ENCODE data around the gene RING1. TPM values are rescaled to one million over a fixed set of nuclear protein-coding genes. Genes with fewer than 3 reads are reported as not detected.

Gene RING1
- total RNA-seq, 1 experiment from 2014 or later: 45.9 TPM

DNA sequence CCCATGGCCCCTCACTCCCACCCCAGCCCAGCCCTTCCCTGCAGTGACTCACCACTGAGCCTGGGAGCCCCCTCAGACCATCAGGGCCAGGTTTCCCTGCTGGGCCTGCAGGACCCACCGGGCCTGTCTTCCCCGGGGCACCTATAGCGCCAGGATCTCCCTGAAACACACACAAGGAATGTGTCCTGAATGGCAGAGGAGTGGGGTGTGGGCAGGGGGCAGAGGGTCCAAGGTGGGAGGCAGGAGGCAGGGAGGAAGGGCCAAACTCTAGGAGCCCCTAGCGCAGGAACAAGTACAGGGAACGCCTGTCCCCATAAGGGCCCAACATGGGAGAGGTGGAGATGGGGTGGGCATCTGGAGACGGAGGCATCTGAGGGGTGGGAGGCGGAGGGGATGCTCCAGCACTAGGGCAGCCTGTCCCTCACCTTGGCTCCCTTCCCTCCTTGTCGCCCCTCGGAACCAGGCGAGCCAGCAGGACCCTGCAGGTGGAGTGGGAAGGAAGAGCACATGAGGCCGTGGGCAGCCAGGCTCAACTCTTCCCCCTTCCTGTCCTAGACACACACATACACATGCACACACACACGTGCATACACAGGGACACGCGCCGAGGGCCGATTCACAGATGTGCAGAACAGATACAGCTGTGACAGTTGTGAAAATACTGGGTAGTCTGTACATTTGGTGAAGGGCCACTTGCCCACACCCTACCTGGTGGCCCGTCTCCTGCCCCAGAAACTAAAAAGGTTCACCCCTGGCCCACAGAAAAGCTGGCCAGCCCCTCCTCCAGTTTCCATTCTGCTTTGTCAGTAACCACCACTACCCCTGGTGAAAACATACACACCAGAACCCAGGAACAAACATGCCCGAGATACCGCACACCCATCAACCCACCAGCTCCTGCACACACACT, 40.7 kb upstream of the RING1 start:
- H3K9me3 ChIP-seq (ENCODE audit: control insufficient read depth in 1 of 2, insufficient read depth in 1 of 2, low read depth in 1 of 2, low read length in 2 of 2): no peaks in the 10 kb centered on the region
- H3K27me3 ChIP-seq (ENCODE audit: insufficient read depth, low read length): no peaks in the 10 kb centered on the region
- no peak overlapping the region for H3K4me3 ChIP-seq (replicated peaks in 1 of 2; ENCODE audit: low read depth in 1 of 2, low read length in 2 of 2)
- no peaks in the 10 kb centered on the region for H3K36me3 ChIP-seq (ENCODE audit: control insufficient read depth in 1 of 2, insufficient read depth in 2 of 2, low read length in 2 of 2)
- no peak overlapping the region for H3K4me2 ChIP-seq (ENCODE audit: low read length)
- no peak for ATAC-seq
- no peaks in the 10 kb centered on the region for H4K20me1 ChIP-seq (ENCODE audit: insufficient read depth)
- DNase-seq (ENCODE audit: low read depth, low spot score): no peak
- ChIA-PET CTCF (no interaction called here), POLR2A (no interaction called here), RAD21 (ENCODE audit: low non-redundant PET in 1 of 2, low total read pairs in 2 of 2, uncharacterized antibody in 2 of 2, unreplicated experiment in 2 of 2) (no interaction called here)
- no peak overlapping the region for H2AFZ ChIP-seq (ENCODE audit: low read depth, low read length, poor library complexity, severe bottlenecking)
- no TSS peak for BruUV-seq (replicated peaks)
- no peak for TF ChIP-seq SRF (IDR thresholded peaks at IDR 0.05; ENCODE audit: low read depth)
- peaks cover 0 to 3% of the 10 kb centered on the region in 2 experiments; a peak in 2 of 4 replicates for H3K4me1 ChIP-seq (ENCODE audit: control insufficient read depth in 1 of 2, insufficient read depth in 2 of 2, low read length in 2 of 2)
- intact Hi-C loops (cut with micrococcal nuclease): no loop called here
- no peak overlapping the region for H3K27ac ChIP-seq (ENCODE audit: low read depth, low read length)
- no peak overlapping the region for H3K9ac ChIP-seq (ENCODE audit: low read length)
- H3K79me2 ChIP-seq (ENCODE audit: insufficient read depth, low read length): no peaks in the 10 kb centered on the region
- H3K9me2 ChIP-seq (ENCODE audit: insufficient read depth): no peaks in the 10 kb centered on the region

- H3K4me2 ChIP-seq (ENCODE audit: low read length): no peak overlapping the region
- no peaks in the 10 kb centered on the region for H3K9me3 ChIP-seq (ENCODE audit: control insufficient read depth in 1 of 2, insufficient read depth in 1 of 2, low read depth in 1 of 2, low read length in 2 of 2)
- H3K27me3 ChIP-seq (ENCODE audit: insufficient read depth, low read length): no peaks in the 10 kb centered on the region
- no peak overlapping the region for H3K4me3 ChIP-seq (replicated peaks in 1 of 2; ENCODE audit: low read depth in 1 of 2, low read length in 2 of 2)
- ATAC-seq (no peak), DNase-seq (ENCODE audit: low read depth, low spot score) (no peak)
- ChIA-PET POLR2A (no interaction called here), RAD21 (ENCODE audit: low non-redundant PET in 1 of 2, low total read pairs in 2 of 2, uncharacterized antibody in 2 of 2, unreplicated experiment in 2 of 2) (no interaction called here), CTCF (no interaction called here)
- H3K4me1 ChIP-seq (ENCODE audit: control insufficient read depth in 1 of 2, insufficient read depth in 2 of 2, low read length in 2 of 2): no peaks in the 10 kb centered on the region
- intact Hi-C loops (cut with micrococcal nuclease): no loop called here
- H3K79me2 ChIP-seq (ENCODE audit: insufficient read depth, low read length): no peaks in the 10 kb centered on the region
- H2AFZ ChIP-seq (ENCODE audit: low read depth, low read length, poor library complexity, severe bottlenecking): no peak overlapping the region
- no TSS peak for BruUV-seq (replicated peaks)
- no peak overlapping the region for H3K27ac ChIP-seq (ENCODE audit: low read depth, low read length)
- no peak overlapping the region for H3K9ac ChIP-seq (ENCODE audit: low read length)
- H3K36me3 ChIP-seq (ENCODE audit: control insufficient read depth in 1 of 2, insufficient read depth in 2 of 2, low read length in 2 of 2): no peaks in the 10 kb centered on the region
- H3K9me2 ChIP-seq (ENCODE audit: insufficient read depth): no peaks in the 10 kb centered on the region
- no peaks in the 10 kb centered on the region for H4K20me1 ChIP-seq (ENCODE audit: insufficient read depth)
- TF ChIP-seq ZFX (IDR thresholded peaks at IDR 0.05): no peak
- no peak for TF ChIP-seq SIN3A (IDR thresholded peaks at IDR 0.05; ENCODE audit: low read depth)
- no peak for TF ChIP-seq EZH2 (IDR thresholded peaks at IDR 0.05)
- no peak for TF ChIP-seq SRF (IDR thresholded peaks at IDR 0.05; ENCODE audit: low read depth)
- TF ChIP-seq POLR2A (IDR thresholded peaks at IDR 0.05; ENCODE audit: borderline replicate concordance, extremely low read depth, insufficient read depth, insufficient read length): no peak
- TF ChIP-seq CBX3 (IDR thresholded peaks at IDR 0.05; ENCODE audit: low read depth): no peak
- TF ChIP-seq, protein P1, sequence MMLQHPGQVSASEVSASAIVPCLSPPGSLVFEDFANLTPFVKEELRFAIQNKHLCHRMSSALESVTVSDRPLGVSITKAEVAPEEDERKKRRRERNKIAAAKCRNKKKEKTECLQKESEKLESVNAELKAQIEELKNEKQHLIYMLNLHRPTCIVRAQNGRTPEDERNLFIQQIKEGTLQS (IDR thresholded peaks at IDR 0.05): no peak
- TF ChIP-seq SP1 (IDR thresholded peaks at IDR 0.05; ENCODE audit: low read depth): no peak
- TF ChIP-seq YY1 (IDR thresholded peaks at IDR 0.05; ENCODE audit: extremely low read depth, insufficient replicate concordance, low read depth, low read length): no peak
- TF ChIP-seq, protein P2, sequence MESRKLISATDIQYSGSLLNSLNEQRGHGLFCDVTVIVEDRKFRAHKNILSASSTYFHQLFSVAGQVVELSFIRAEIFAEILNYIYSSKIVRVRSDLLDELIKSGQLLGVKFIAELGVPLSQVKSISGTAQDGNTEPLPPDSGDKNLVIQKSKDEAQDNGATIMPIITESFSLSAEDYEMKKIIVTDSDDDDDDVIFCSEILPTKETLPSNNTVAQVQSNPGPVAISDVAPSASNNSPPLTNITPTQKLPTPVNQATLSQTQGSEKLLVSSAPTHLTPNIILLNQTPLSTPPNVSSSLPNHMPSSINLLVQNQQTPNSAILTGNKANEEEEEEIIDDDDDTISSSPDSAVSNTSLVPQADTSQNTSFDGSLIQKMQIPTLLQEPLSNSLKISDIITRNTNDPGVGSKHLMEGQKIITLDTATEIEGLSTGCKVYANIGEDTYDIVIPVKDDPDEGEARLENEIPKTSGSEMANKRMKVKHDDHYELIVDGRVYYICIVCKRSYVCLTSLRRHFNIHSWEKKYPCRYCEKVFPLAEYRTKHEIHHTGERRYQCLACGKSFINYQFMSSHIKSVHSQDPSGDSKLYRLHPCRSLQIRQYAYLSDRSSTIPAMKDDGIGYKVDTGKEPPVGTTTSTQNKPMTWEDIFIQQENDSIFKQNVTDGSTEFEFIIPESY (IDR thresholded peaks at IDR 0.05; ENCODE audit: extremely low read depth, insufficient replicate concordance, low read length): no peak
- no peak for TF ChIP-seq JUND (IDR thresholded peaks at IDR 0.05)
- TF ChIP-seq FOSL1 (IDR thresholded peaks at IDR 0.05; ENCODE audit: low read depth): no peak
- TF ChIP-seq REST (IDR thresholded peaks at IDR 0.05; ENCODE audit: low read depth): no peak
- TF ChIP-seq ZNF274 (IDR thresholded peaks at IDR 0.05; ENCODE audit: low read depth, low read length): no peak
- no peak for TF ChIP-seq TCF7L2 (IDR thresholded peaks at IDR 0.05; ENCODE audit: borderline replicate concordance, extremely low read depth, insufficient read depth, insufficient read length)
Observed at GRCh38 chr6:33168284-33168601, 40.1 kb upstream of the RING1 start.

All from HCT116 (cell line).